H1 (cell line): ENCODE data around the gene CCDC141. TPM values are rescaled to one million over a fixed set of nuclear protein-coding genes. Genes with fewer than 3 reads are reported as not detected.

Experiments
- CTCF ChIA-PET: fragments of 300-600 bp; sonication (Branson Sonifier 250); formaldehyde crosslinking; loops from one replicate; lab custom pipeline; 2021; ENCODE audit not compliant: partially characterized antibody; lab: Charles Lee
- POLR2A ChIA-PET: fragments of 300-600 bp; sonication (Branson Sonifier 250); formaldehyde crosslinking; loops from one replicate; lab custom pipeline; 2021; ENCODE audit warnings: inconsistent platforms; ENCODE audit not compliant: partially characterized antibody; lab: Charles Lee
- DNase-seq, 2 experiments: peaks; one replicate each; pipeline versions ENCODE4 v3.0.0 to v3.0.0-alpha.2; 2010 to 2022; ENCODE audit warnings: low spot score in 2 of 2, low read depth in 1 of 2, mixed read lengths in 1 of 2
- FAIRE-seq: peaks from 2 replicates; lab custom pipeline; 2011; peaks lifted over from hg19 to GRCh38; lab: Jason Lieb, UNC
- H2AFZ ChIP-seq: 2 replicates; pipeline ENCODE4 v1.8.1; 2012; ENCODE audit warnings: low read length, inconsistent platforms
- H2AK5ac ChIP-seq: 2 replicates; pipeline ENCODE4 v1.6.1; 2013; ENCODE audit warnings: low read depth, low read length
- H2BK120ac ChIP-seq: replicated peaks from 2 replicates; pipeline ENCODE3; 2013; ENCODE audit warnings: low read depth, low read length, inconsistent platforms
- H2BK12ac ChIP-seq: 2 replicates; pipeline ENCODE4 v1.6.1; 2013; ENCODE audit warnings: low read depth, low read length
- H2BK15ac ChIP-seq: 2 replicates; pipeline ENCODE4 v1.6.1; 2013; ENCODE audit warnings: low read length
- H2BK20ac ChIP-seq: 2 replicates; pipeline ENCODE4 v1.6.1; 2013; ENCODE audit warnings: low read length
- H2BK5ac ChIP-seq: 2 replicates; pipeline ENCODE4 v1.6.1; 2013; ENCODE audit warnings: low read depth, low read length
- H3K14ac ChIP-seq: 2 replicates; pipeline ENCODE4 v1.6.1; 2013; ENCODE audit warnings: inconsistent platforms; ENCODE audit not compliant: insufficient read length
- H3K18ac ChIP-seq: 2 replicates; pipeline ENCODE4 v1.6.1; 2013; ENCODE audit warnings: low read length; ENCODE audit errors: extremely low read depth
- H3K23ac ChIP-seq: 2 replicates; pipeline ENCODE4 v1.6.1; 2013; ENCODE audit warnings: inconsistent platforms; ENCODE audit not compliant: insufficient read length
- H3K23me2 ChIP-seq: 2 replicates; pipeline ENCODE4 v1.6.1; 2013; ENCODE audit warnings: low read depth, low read length
- H3K27ac ChIP-seq: 2 replicates; pipeline ENCODE4 v1.6.1; 2011; ENCODE audit warnings: low read depth, low read length, inconsistent platforms
- H3K27me3 ChIP-seq, 4 experiments: replicated peaks in 1 of 4; 1 replicate in 1 of 4; 2 replicates in 3 of 4; pipeline versions ENCODE4 v1.6.1 to v1.8.1; 2011 to 2013; ENCODE audit warnings: low read length in 3 of 4, mild to moderate bottlenecking in 3 of 4, inconsistent platforms in 2 of 4, mixed read lengths in 2 of 4, moderate library complexity in 1 of 4; ENCODE audit not compliant: control insufficient read depth in 3 of 4, insufficient read depth in 3 of 4; ENCODE audit errors: extremely low read depth in 1 of 4
- H3K36me3 ChIP-seq, 4 experiments: 2 replicates each; pipeline versions ENCODE4 v1.6.1 to v1.8.1; 2011 to 2013; ENCODE audit warnings: mild to moderate bottlenecking in 4 of 4, low read length in 3 of 4, moderate library complexity in 2 of 4, control low read depth in 1 of 4, inconsistent platforms in 1 of 4; ENCODE audit not compliant: insufficient read depth in 4 of 4, control insufficient read depth in 2 of 4
- H3K4ac ChIP-seq: replicated peaks from 2 replicates; pipeline ENCODE3; 2013; ENCODE audit warnings: low read length, low read depth, mixed read lengths, inconsistent platforms; ENCODE audit not compliant: insufficient read length
- H3K4me1 ChIP-seq, 4 experiments: replicated peaks in 1 of 4; 1 replicate in 1 of 4; 2 replicates in 3 of 4; pipeline versions ENCODE4 v1.6.1 to v1.8.1; 2011 to 2013; ENCODE audit warnings: low read length in 3 of 4, inconsistent platforms in 2 of 4, mixed read lengths in 1 of 4; ENCODE audit not compliant: insufficient read depth in 4 of 4, control insufficient read depth in 3 of 4
- H3K4me2 ChIP-seq, 2 experiments: 2 replicates each; pipeline versions ENCODE4 v1.6.1 to v1.8.1; 2011 to 2013; ENCODE audit warnings: low read depth in 2 of 2, low read length in 2 of 2, control low read depth in 1 of 2, inconsistent platforms in 1 of 2, mild to moderate bottlenecking in 1 of 2; ENCODE audit not compliant: insufficient read depth in 1 of 2
- H3K4me3 ChIP-seq, 4 experiments: fragments of 200-600, 300-600 bp in 1 of 4; sonication (generic), shearing (Covaris generic), sonication (Bioruptor Twin) in 1 of 4; 2 replicates each; pipeline versions ENCODE4 v1.5.1 to v1.8.1; 2011 to 2016; ENCODE audit warnings: low read length in 4 of 4, low read depth in 3 of 4, control low read depth in 2 of 4, inconsistent platforms in 2 of 4, mild to moderate bottlenecking in 2 of 4, mixed read lengths in 1 of 4, moderate library complexity in 1 of 4; ENCODE audit not compliant: insufficient read depth in 2 of 4; ENCODE audit errors: extremely low read depth in 1 of 4
- H3K56ac ChIP-seq: replicated peaks from 2 replicates; pipeline ENCODE3; 2013; ENCODE audit warnings: low read depth, mild to moderate bottlenecking, mixed read lengths, low read length, inconsistent platforms; ENCODE audit not compliant: insufficient read length
- H3K79me1 ChIP-seq: 2 replicates; pipeline ENCODE4 v1.6.1; 2013; ENCODE audit warnings: low read depth, low read length, control low read depth
- H3K79me2 ChIP-seq, 2 experiments: 2 replicates each; pipeline versions ENCODE4 v1.6.1 to v1.8.1; 2012 to 2013; ENCODE audit warnings: low read length in 2 of 2, mild to moderate bottlenecking in 2 of 2, inconsistent platforms in 1 of 2; ENCODE audit not compliant: insufficient read depth in 2 of 2, control insufficient read depth in 1 of 2
- H3K9ac ChIP-seq, 4 experiments: replicated peaks in 1 of 4; 1 replicate in 1 of 4; 2 replicates in 3 of 4; pipeline versions ENCODE4 v1.6.1 to v1.8.1; 2011 to 2013; ENCODE audit warnings: low read depth in 3 of 4, low read length in 3 of 4, control low read depth in 2 of 4, mild to moderate bottlenecking in 2 of 4, moderate library complexity in 2 of 4, inconsistent platforms in 1 of 4; ENCODE audit errors: extremely low read depth in 1 of 4
- H3K9me3 ChIP-seq, 2 experiments: 2 replicates each; pipeline versions ENCODE4 v1.6.1 to v1.8.1; 2012 to 2013; ENCODE audit warnings: mild to moderate bottlenecking in 2 of 2, moderate library complexity in 2 of 2, control low read depth in 1 of 2, inconsistent platforms in 1 of 2, low read depth in 1 of 2, low read length in 1 of 2, mixed read lengths in 1 of 2; ENCODE audit not compliant: insufficient read depth in 2 of 2
- H4K20me1 ChIP-seq, 2 experiments: replicated peaks in 1 of 2; 2 replicates each; pipeline versions ENCODE3 to v1.8.1; 2011 to 2013; ENCODE audit warnings: inconsistent platforms in 2 of 2, low read length in 2 of 2, mild to moderate bottlenecking in 1 of 2; ENCODE audit not compliant: insufficient read depth in 2 of 2, control insufficient read depth in 1 of 2
- H4K5ac ChIP-seq: 2 replicates; pipeline ENCODE4 v1.6.1; 2013; ENCODE audit warnings: low read length, low read depth, mixed read lengths, inconsistent platforms; ENCODE audit not compliant: insufficient read length
- H4K8ac ChIP-seq: 2 replicates; pipeline ENCODE4 v1.8.0; 2013; ENCODE audit warnings: mild to moderate bottlenecking, moderate library complexity, low read length, inconsistent platforms; ENCODE audit not compliant: insufficient read depth; ENCODE audit errors: extremely low read depth
- H4K91ac ChIP-seq: replicated peaks from 2 replicates; pipeline ENCODE3; 2013; ENCODE audit warnings: low read length, mixed read lengths, inconsistent platforms; ENCODE audit not compliant: insufficient read length
- CBX5 ChIP-seq: fragments of 300-800, 300-1000 bp; sonication (generic); IDR thresholded peaks from 2 replicates; pipeline ENCODE4 v1.7.1; 2016; ENCODE audit warnings: antibody characterized with exemption, low read length, low read depth
- KDM1A ChIP-seq: fragments of 200-600, 300-600 bp; sonication (generic); IDR thresholded peaks from 2 replicates; pipeline ENCODE4 v1.7.1; 2016; ENCODE audit warnings: mild to moderate bottlenecking, low read length, borderline replicate concordance
- WGBS, 2 experiments: shearing (Covaris generic) in 1 of 2; methylation state at CpG; one replicate each; pipeline versions ENCODE4 v1.1.6 to v1.1.7; 2013 to 2015; ENCODE audit warnings: low lambda C conversion rate in 2 of 2, mixed read lengths in 2 of 2, inconsistent platforms in 1 of 2, low coverage in 1 of 2, missing lambda C conversion rate in 1 of 2; ENCODE audit not compliant: insufficient replicate concordance in 2 of 2, insufficient coverage in 1 of 2, insufficient read length in 1 of 2; ENCODE audit errors: extremely low coverage in 1 of 2, missing lambda C conversion rate in 1 of 2; 5-methylcytosine and 5-hydroxymethylcytosine counted together
- polyA plus RNA-seq, 7 experiments: library from polyadenylated mRNA; depleted of rRNA in 3 of 7; stranded (reverse) in 5 of 7; unstranded in 2 of 7; fragments of >200 nt in 5 of 7; fragments of 200-250 nt in 2 of 7; gene quantifications; 1 replicate in 5 of 7; 2 replicates in 1 of 7; 4 replicates in 1 of 7; pipeline versions ENCODE4 v1.2.1 to v1.2.3, GENCODE V29; 2011 to 2013; ENCODE audit warnings: missing spikeins in 2 of 7, mixed read lengths in 2 of 7
- total RNA-seq: library from RNA; stranded (reverse); fragmentation: NEBNext Ultra II Directional; extraction: Animal tissue kit (Norgen Biotek cat#: 25700); gene quantifications from 2 replicates; pipeline ENCODE4 v1.2.1, GENCODE V29; 2021

CCDC141 gene
- total and polyA plus RNA-seq, 2 of the 8 experiments (the other 6 are each of a cell fraction or from before 2014, with no cell fraction given) = 0.56 to 21.6 TPM

GRCh38 chr2:178978667-178979066 lies 71.3 kb downstream of the CCDC141 start:
- Histone ChIP-seq H3K4me3 (no peak overlapping the region), H2BK5ac (no peak overlapping the region), H3K56ac (no peak overlapping the region), H2BK20ac (no peak overlapping the region), H3K9me3 (no peaks in the 10 kb centered on the region; a peak in 1 of 4 replicates), H3K23me2 (no peaks in the 10 kb centered on the region), H3K18ac (no peak overlapping the region), H3K4me2 (no peak overlapping the region), H2BK15ac (no peak overlapping the region), H3K27me3 (peaks cover 0 to 1% (median 0%) of the 10 kb centered on the region in 4 experiments; a peak in 1 of 7 replicates), H4K91ac (no peak overlapping the region), H3K79me2 (no peaks in the 10 kb centered on the region), H3K14ac (no peak overlapping the region), H3K4me1 (no peaks in the 10 kb centered on the region), H3K23ac (no peak overlapping the region), H3K27ac (no peak overlapping the region), H2AK5ac (no peak overlapping the region), H4K5ac (no peak overlapping the region), H2BK12ac (no peak overlapping the region), H2AFZ (no peak overlapping the region), H3K36me3 (no peaks in the 10 kb centered on the region), H2BK120ac (no peak overlapping the region), H3K4ac (no peak overlapping the region), H4K8ac (no peak overlapping the region), H3K79me1 (no peaks in the 10 kb centered on the region), H3K9ac (no peak overlapping the region), H4K20me1 (no peaks in the 10 kb centered on the region)
- TF ChIP-seq CBX5 (no peak), KDM1A (no peak)
- no peak for FAIRE-seq
- POLR2A ChIA-PET = no interaction called here
- CTCF ChIA-PET = no interaction called here
- WGBS, 2 experiments = 91% methylated on average over 2 of the region's 2 CpGs; no CpG with 5 or more reads in 1 of the 2 experiments
- DNase-seq = no peak
